ENCODE data around the gene GTF3C4. TPM values are rescaled to one million over a fixed set of nuclear protein-coding genes. Genes with fewer than 3 reads are reported as not detected.

The GTF3C4 gene
- total and polyA plus RNA-seq, 2 of the 13 experiments (the other 11 are each of a cell fraction or from before 2014, with no cell fraction given) = 2.6 to 12.9 TPM

DNA sequence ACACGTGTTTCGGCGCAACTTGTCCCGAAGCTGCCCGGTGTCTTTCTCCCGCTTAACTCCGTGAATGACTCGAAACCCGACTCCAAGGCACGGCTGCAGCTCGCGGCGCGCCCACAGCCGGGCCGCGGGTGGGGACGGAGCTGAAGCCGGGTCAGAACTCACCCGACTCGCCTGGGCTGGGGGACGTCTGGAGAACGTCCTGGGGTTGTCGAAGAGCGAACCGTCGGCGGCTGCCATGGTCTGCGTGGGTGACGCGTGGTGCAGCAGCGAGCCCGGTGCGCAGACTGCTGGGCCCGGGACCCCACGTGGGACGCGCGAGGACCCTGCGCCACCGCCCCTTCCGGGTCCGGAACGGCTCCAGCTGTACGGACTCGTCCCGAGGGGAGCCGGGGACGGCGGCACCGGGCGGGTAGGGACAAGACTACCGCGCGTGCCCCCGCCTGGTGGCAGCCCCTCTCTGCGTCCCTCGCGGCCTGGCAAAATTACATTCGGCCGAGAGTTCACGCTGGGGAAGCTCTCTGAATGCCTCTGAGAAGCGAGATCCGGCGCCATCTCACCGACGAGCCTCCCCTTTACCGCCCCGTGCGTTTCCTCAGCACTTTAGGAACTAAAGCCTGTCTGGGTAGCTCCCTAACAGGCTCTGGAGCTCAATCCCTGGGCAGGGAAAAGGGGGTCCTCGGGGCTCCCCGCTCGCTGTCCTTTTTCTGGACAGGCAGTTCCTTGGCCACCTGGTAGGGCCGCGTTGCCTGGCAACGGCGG is 387 bp upstream of the GTF3C4 start, which contains the start of gene DDX31 (continued):
- TF ChIP-seq, protein P1, sequence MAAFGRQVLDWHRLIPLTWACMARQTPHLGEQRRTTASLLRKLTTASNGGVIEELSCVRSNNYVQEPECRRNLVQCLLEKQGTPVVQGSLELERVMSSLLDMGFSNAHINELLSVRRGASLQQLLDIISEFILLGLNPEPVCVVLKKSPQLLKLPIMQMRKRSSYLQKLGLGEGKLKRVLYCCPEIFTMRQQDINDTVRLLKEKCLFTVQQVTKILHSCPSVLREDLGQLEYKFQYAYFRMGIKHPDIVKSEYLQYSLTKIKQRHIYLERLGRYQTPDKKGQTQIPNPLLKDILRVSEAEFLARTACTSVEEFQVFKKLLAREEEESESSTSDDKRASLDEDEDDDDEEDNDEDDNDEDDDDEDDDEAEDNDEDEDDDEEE (CRISPR knock-in tag; IDR thresholded peaks at IDR 0.05) = peak; percentile 53; the same call in 1 of the 2 replicates
- no peak for TF ChIP-seq TBX3 (IDR thresholded peaks at IDR 0.05; ENCODE audit: borderline replicate concordance)
- TF ChIP-seq ZNF572 (CRISPR knock-in tag; IDR thresholded peaks at IDR 0.05) = peak; percentile 52; the same call in 1 of the 2 replicates
- TF ChIP-seq MAFK (conservative IDR thresholded peaks at IDR 0.05 in 1 of 2, IDR thresholded peaks at IDR 0.05 in 1 of 2; ENCODE audit: low read length in 2 of 2) = no peak
- TF ChIP-seq ZNF577 (CRISPR knock-in tag; IDR thresholded peaks at IDR 0.05; ENCODE audit: borderline replicate concordance, low read depth) = 0 out of 2 replicates have a peak, but pooled peaks have one; percentile 3
- peak; percentile 89; the same call in 1 of the 2 replicates for TF ChIP-seq ZNF737 (CRISPR knock-in tag; IDR thresholded peaks at IDR 0.05; ENCODE audit: borderline replicate concordance)
- no peak for TF ChIP-seq HMG20A (CRISPR knock-in tag; IDR thresholded peaks at IDR 0.05; ENCODE audit: borderline replicate concordance)
- TF ChIP-seq MTF1 (CRISPR knock-in tag; IDR thresholded peaks at IDR 0.05) = no peak
- no peak for TF ChIP-seq EHMT2 (IDR thresholded peaks at IDR 0.05; ENCODE audit: borderline replicate concordance, low read depth, low read length)
- TF ChIP-seq HOXA9 (CRISPR knock-in tag; IDR thresholded peaks at IDR 0.05; ENCODE audit: borderline replicate concordance) = no peak; the same call in 1 of the 2 replicates
- TF ChIP-seq, protein P2, sequence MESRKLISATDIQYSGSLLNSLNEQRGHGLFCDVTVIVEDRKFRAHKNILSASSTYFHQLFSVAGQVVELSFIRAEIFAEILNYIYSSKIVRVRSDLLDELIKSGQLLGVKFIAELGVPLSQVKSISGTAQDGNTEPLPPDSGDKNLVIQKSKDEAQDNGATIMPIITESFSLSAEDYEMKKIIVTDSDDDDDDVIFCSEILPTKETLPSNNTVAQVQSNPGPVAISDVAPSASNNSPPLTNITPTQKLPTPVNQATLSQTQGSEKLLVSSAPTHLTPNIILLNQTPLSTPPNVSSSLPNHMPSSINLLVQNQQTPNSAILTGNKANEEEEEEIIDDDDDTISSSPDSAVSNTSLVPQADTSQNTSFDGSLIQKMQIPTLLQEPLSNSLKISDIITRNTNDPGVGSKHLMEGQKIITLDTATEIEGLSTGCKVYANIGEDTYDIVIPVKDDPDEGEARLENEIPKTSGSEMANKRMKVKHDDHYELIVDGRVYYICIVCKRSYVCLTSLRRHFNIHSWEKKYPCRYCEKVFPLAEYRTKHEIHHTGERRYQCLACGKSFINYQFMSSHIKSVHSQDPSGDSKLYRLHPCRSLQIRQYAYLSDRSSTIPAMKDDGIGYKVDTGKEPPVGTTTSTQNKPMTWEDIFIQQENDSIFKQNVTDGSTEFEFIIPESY (CRISPR knock-in tag; IDR thresholded peaks at IDR 0.05) = no peak
- peak; percentile 23; the same call in 1 of the 2 replicates for TF ChIP-seq MED1 (CRISPR knock-in tag; IDR thresholded peaks at IDR 0.05)
- peak; percentile 91 for TF ChIP-seq ZC3H13 (CRISPR knock-in tag; IDR thresholded peaks at IDR 0.05)
- peak; percentile 35; the same call in 1 of the 2 replicates for TF ChIP-seq ZFP1 (CRISPR knock-in tag; IDR thresholded peaks at IDR 0.05)
- TF ChIP-seq, protein P3, sequence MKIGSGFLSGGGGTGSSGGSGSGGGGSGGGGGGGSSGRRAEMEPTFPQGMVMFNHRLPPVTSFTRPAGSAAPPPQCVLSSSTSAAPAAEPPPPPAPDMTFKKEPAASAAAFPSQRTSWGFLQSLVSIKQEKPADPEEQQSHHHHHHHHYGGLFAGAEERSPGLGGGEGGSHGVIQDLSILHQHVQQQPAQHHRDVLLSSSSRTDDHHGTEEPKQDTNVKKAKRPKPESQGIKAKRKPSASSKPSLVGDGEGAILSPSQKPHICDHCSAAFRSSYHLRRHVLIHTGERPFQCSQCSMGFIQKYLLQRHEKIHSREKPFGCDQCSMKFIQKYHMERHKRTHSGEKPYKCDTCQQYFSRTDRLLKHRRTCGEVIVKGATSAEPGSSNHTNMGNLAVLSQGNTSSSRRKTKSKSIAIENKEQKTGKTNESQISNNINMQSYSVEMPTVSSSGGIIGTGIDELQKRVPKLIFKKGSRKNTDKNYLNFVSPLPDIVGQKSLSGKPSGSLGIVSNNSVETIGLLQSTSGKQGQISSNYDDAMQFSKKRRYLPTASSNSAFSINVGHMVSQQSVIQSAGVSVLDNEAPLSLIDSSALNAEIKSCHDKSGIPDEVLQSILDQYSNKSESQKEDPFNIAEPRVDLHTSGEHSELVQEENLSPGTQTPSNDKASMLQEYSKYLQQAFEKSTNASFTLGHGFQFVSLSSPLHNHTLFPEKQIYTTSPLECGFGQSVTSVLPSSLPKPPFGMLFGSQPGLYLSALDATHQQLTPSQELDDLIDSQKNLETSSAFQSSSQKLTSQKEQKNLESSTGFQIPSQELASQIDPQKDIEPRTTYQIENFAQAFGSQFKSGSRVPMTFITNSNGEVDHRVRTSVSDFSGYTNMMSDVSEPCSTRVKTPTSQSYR (CRISPR knock-in tag; IDR thresholded peaks at IDR 0.05; ENCODE audit: borderline replicate concordance) = no peak
- TF ChIP-seq ZNF772 (CRISPR knock-in tag; IDR thresholded peaks at IDR 0.05) = peak; percentile 97
- peak; percentile 99 for TF ChIP-seq DMAP1 (CRISPR knock-in tag; IDR thresholded peaks at IDR 0.05)
- peak; percentile 85; the same call in 1 of the 2 replicates for TF ChIP-seq SMAD9 (CRISPR knock-in tag; IDR thresholded peaks at IDR 0.05)
- peak; percentile 69 for TF ChIP-seq ZSCAN9 (CRISPR knock-in tag; IDR thresholded peaks at IDR 0.05; ENCODE audit: borderline replicate concordance)
- no peak for TF ChIP-seq HNRNPUL1 (IDR thresholded peaks at IDR 0.05; ENCODE audit: low read depth, low read length)
- peak; percentile 86 for TF ChIP-seq POLR2G (IDR thresholded peaks at IDR 0.05; ENCODE audit: low read depth, low read length)
- TF ChIP-seq, protein P4, sequence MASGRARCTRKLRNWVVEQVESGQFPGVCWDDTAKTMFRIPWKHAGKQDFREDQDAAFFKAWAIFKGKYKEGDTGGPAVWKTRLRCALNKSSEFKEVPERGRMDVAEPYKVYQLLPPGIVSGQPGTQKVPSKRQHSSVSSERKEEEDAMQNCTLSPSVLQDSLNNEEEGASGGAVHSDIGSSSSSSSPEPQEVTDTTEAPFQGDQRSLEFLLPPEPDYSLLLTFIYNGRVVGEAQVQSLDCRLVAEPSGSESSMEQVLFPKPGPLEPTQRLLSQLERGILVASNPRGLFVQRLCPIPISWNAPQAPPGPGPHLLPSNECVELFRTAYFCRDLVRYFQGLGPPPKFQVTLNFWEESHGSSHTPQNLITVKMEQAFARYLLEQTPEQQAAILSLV (CRISPR knock-in tag; IDR thresholded peaks at IDR 0.05; ENCODE audit: borderline replicate concordance) = peak; percentile 76; the same call in 1 of the 2 replicates
- peak; percentile 64 for TF ChIP-seq SP4 (CRISPR knock-in tag; IDR thresholded peaks at IDR 0.05)
- TF ChIP-seq ZNF34 (CRISPR knock-in tag; IDR thresholded peaks at IDR 0.05; ENCODE audit: borderline replicate concordance) = no peak
